ENCODE results near the gene CYP26C1. TPM values are rescaled to one million over a fixed set of nuclear protein-coding genes. Genes with fewer than 3 reads are reported as not detected.
"Not testable (repeated sequence)": the region's sequence is repeated elsewhere in the genome, so short reads cannot be mapped to it uniquely, and the experiment has no call there.

CYP26C1 gene
- total and polyA plus RNA-seq, 2 donors from 2014 or later: 0.09 to 0.35 TPM

- TF ChIP-seq, protein P1, sequence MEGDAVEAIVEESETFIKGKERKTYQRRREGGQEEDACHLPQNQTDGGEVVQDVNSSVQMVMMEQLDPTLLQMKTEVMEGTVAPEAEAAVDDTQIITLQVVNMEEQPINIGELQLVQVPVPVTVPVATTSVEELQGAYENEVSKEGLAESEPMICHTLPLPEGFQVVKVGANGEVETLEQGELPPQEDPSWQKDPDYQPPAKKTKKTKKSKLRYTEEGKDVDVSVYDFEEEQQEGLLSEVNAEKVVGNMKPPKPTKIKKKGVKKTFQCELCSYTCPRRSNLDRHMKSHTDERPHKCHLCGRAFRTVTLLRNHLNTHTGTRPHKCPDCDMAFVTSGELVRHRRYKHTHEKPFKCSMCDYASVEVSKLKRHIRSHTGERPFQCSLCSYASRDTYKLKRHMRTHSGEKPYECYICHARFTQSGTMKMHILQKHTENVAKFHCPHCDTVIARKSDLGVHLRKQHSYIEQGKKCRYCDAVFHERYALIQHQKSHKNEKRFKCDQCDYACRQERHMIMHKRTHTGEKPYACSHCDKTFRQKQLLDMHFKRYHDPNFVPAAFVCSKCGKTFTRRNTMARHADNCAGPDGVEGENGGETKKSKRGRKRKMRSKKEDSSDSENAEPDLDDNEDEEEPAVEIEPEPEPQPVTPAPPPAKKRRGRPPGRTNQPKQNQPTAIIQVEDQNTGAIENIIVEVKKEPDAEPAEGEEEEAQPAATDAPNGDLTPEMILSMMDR (IDR thresholded peaks at IDR 0.05; ENCODE audit: borderline replicate concordance, extremely low read depth, insufficient read depth): no peak
- no peaks in the 10 kb centered on the region for H3K36me3 ChIP-seq (ENCODE audit: control insufficient read depth in 2 of 3, insufficient read depth in 3 of 3, low read length in 3 of 3)
Observed at GRCh38 chr10:93096901-93097300, 36.3 kb downstream of the CYP26C1 start.

DNA sequence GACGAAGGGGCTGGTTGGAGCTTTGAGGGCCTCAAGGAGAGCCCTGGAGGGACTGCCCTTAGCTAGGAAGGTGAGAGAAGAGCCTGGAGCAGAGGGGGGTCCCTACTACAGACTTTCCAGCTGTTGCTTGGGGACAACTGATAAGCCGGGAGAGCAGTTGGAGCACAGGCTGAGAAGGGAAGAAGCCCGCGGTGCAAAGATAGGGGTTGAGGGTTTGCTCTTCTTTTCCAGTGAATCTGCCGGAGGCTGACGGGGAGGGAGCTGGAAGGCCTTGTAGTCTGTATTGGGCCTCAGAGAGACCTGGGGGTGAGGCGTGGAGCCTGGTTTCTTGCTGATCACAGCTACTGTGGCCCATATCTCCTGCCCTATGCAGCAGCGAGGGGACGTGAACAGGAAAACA, 36.8 kb downstream of the CYP26C1 start:
- Histone ChIP-seq H3K36me3 (ENCODE audit: control insufficient read depth in 2 of 3, insufficient read depth in 3 of 3, low read length in 3 of 3) (no peaks in the 10 kb centered on the region), H3K9ac (ENCODE audit: low read length in 3 of 3) (no peak overlapping the region), H3K27me3 (ENCODE audit: control insufficient read depth, insufficient read depth, low read length) (no peaks in the 10 kb centered on the region), H3K27ac (ENCODE audit: low read depth in 2 of 2, low read length in 2 of 2) (no peak overlapping the region), H3K4me3 (ENCODE audit: low read length in 3 of 3) (no peak overlapping the region), H3K4me1 (ENCODE audit: control insufficient read depth in 2 of 3, insufficient read depth in 2 of 3, low read depth in 1 of 3, low read length in 3 of 3) (no peaks in the 10 kb centered on the region), H3K9me3 (ENCODE audit: control insufficient read depth in 2 of 3, insufficient read depth in 1 of 3, low read length in 3 of 3) (peaks cover 0 to 3% (median 0%) of the 10 kb centered on the region in 3 donors)
- TF ChIP-seq, protein P1 (IDR thresholded peaks at IDR 0.05; ENCODE audit: borderline replicate concordance, extremely low read depth, insufficient read depth): no peak
- no peak for DNase-seq
- no peak for FAIRE-seq
- intact Hi-C loops (cut with DNase I): no loop called here

More at GRCh38 chr10:93096901-93097300, 36.3 kb downstream of the CYP26C1 start:
- DNase-seq (no peak), FAIRE-seq (no peak)
- peaks cover 0 to 2% (median 0%) of the 10 kb centered on the region in 3 donors for H3K9me3 ChIP-seq (ENCODE audit: control insufficient read depth in 2 of 3, insufficient read depth in 1 of 3, low read length in 3 of 3)
- H3K9ac ChIP-seq (ENCODE audit: low read length in 3 of 3): no peak overlapping the region
- H3K4me3 ChIP-seq (ENCODE audit: low read length in 3 of 3): no peak overlapping the region
- no peaks in the 10 kb centered on the region for H3K27me3 ChIP-seq (ENCODE audit: control insufficient read depth, insufficient read depth, low read length)
- intact Hi-C loops (cut with DNase I): no loop called here
- no peaks in the 10 kb centered on the region for H3K4me1 ChIP-seq (ENCODE audit: control insufficient read depth in 2 of 3, insufficient read depth in 2 of 3, low read depth in 1 of 3, low read length in 3 of 3)
- H3K27ac ChIP-seq (ENCODE audit: low read depth in 2 of 2, low read length in 2 of 2): no peak overlapping the region

- intact Hi-C loops (cut with DNase I): no loop called here
- H3K9me3 ChIP-seq (ENCODE audit: control insufficient read depth in 2 of 3, insufficient read depth in 1 of 3, low read length in 3 of 3): peaks cover 0 to 3% (median 0%) of the 10 kb centered on the region in 3 donors
- no peak for DNase-seq
- H3K27ac ChIP-seq (ENCODE audit: low read depth in 2 of 2, low read length in 2 of 2): no peak overlapping the region
- TF ChIP-seq, protein P1 (IDR thresholded peaks at IDR 0.05; ENCODE audit: borderline replicate concordance, extremely low read depth, insufficient read depth): no peak
- no peak overlapping the region for H3K4me3 ChIP-seq (ENCODE audit: low read length in 3 of 3)
- H3K36me3 ChIP-seq (ENCODE audit: control insufficient read depth in 2 of 3, insufficient read depth in 3 of 3, low read length in 3 of 3): no peaks in the 10 kb centered on the region
- no peaks in the 10 kb centered on the region for H3K27me3 ChIP-seq (ENCODE audit: control insufficient read depth, insufficient read depth, low read length)
- H3K9ac ChIP-seq (ENCODE audit: low read length in 3 of 3): no peak overlapping the region
- no peaks in the 10 kb centered on the region for H3K4me1 ChIP-seq (ENCODE audit: control insufficient read depth in 2 of 3, insufficient read depth in 2 of 3, low read depth in 1 of 3, low read length in 3 of 3)
- FAIRE-seq: no peak
Observed at GRCh38 chr10:93098816-93099215, 38.2 kb downstream of the CYP26C1 start.

- Histone ChIP-seq H3K4me3 (ENCODE audit: low read length in 3 of 3) (no peak overlapping the region), H3K4me1 (ENCODE audit: control insufficient read depth in 2 of 3, insufficient read depth in 2 of 3, low read depth in 1 of 3, low read length in 3 of 3) (no peaks in the 10 kb centered on the region), H3K9ac (ENCODE audit: low read length in 3 of 3) (no peak overlapping the region), H3K27me3 (ENCODE audit: control insufficient read depth, insufficient read depth, low read length) (no peaks in the 10 kb centered on the region), H3K9me3 (ENCODE audit: control insufficient read depth in 2 of 3, insufficient read depth in 1 of 3, low read length in 3 of 3) (peaks cover 0 to 3% (median 0%) of the 10 kb centered on the region in 3 donors), H3K36me3 (ENCODE audit: control insufficient read depth in 2 of 3, insufficient read depth in 3 of 3, low read length in 3 of 3) (no peaks in the 10 kb centered on the region), H3K27ac (ENCODE audit: low read depth in 2 of 2, low read length in 2 of 2) (no peak overlapping the region)
- intact Hi-C loops (cut with DNase I): no loop called here
- DNase-seq (no peak), FAIRE-seq (no peak)
- TF ChIP-seq, protein P1 (IDR thresholded peaks at IDR 0.05; ENCODE audit: borderline replicate concordance, extremely low read depth, insufficient read depth): no peak
Observed at GRCh38 chr10:93099670-93100069, 39.1 kb downstream of the CYP26C1 start.

DNA sequence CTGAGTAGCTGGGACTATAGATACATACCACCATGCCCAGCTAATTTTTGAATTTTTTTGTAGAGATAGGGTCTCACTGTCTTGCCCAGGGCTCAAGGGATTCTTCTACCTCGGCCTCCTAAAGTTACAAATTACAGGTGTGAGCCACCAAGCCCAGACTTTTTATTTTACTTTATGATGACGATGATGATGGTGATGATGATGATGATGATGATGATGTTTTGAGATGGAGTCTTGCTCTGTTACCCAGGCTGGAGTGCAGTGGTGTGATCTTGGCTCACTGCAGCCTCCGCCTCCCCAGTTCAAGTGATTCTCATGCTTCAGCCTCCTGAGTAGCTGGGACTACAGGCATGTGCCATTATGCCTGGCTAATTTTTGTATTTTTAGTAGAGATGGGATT, 40.5 kb downstream of the CYP26C1 start:
- H3K36me3 ChIP-seq (ENCODE audit: control insufficient read depth in 2 of 3, insufficient read depth in 3 of 3, low read length in 3 of 3); FAIRE-seq; intact Hi-C loops (cut with DNase I); H3K4me1 ChIP-seq (ENCODE audit: control insufficient read depth in 2 of 3, insufficient read depth in 2 of 3, low read depth in 1 of 3, low read length in 3 of 3); H3K9ac ChIP-seq (ENCODE audit: low read length in 3 of 3); H3K27me3 ChIP-seq (ENCODE audit: control insufficient read depth, insufficient read depth, low read length); H3K27ac ChIP-seq (ENCODE audit: low read depth in 2 of 2, low read length in 2 of 2); DNase-seq; H3K4me3 ChIP-seq (ENCODE audit: low read length in 3 of 3); H3K9me3 ChIP-seq (ENCODE audit: control insufficient read depth in 2 of 3, insufficient read depth in 1 of 3, low read length in 3 of 3): not testable (repeated sequence)

Data from kidney (tissue), 14 donors.